Suprapubic skin (tissue), 3 donors: Measurements from ENCODE around the gene TMEM245.

ENCODE experiments used
- EP300 ChIP-seq: sonication (generic); formaldehyde crosslinking; IDR thresholded peaks from one replicate; pipeline ENCODE4 v1.6.1; 2017; ENCODE audit warnings: antibody characterized with exemption
- POLR2A ChIP-seq, 2 donors: fragments of 450-650 bp; IDR thresholded peaks; one replicate each; pipeline ENCODE4 v1.6.1; 2017; ENCODE audit warnings: antibody characterized with exemption in 2 of 2, mild to moderate bottlenecking in 2 of 2, moderate library complexity in 2 of 2
- TF ChIP-seq, protein P1 (sequence below), 2 donors: fragments of 200-600 bp in 1 of 2; fragments of 450-650 bp in 1 of 2; sonication (generic) in 1 of 2; IDR thresholded peaks; one replicate each; pipeline ENCODE4 v1.5.1; 2016 to 2019; ENCODE audit warnings: antibody characterized with exemption in 2 of 2, mild to moderate bottlenecking in 1 of 2, moderate library complexity in 1 of 2

DNA sequence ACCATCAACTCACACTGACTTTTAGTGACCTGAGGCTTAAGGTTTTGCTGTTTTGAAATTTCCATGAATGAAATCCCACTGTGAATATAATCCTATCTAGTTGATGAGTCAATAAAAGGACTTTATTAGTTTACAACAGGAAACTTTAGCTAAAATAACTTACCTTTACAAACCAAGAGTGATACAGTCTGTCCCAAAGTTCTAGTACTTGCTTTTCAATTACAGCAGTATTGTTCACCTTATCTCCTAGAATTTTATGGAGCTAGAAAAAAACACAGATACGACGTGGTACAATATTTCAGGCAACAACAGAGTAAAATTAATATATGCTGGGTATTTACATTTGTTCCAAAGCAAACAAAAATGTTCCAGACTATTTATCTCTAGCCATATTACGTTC lies 59.6 kb downstream of the TMEM245 start:
- TF ChIP-seq, protein P1, sequence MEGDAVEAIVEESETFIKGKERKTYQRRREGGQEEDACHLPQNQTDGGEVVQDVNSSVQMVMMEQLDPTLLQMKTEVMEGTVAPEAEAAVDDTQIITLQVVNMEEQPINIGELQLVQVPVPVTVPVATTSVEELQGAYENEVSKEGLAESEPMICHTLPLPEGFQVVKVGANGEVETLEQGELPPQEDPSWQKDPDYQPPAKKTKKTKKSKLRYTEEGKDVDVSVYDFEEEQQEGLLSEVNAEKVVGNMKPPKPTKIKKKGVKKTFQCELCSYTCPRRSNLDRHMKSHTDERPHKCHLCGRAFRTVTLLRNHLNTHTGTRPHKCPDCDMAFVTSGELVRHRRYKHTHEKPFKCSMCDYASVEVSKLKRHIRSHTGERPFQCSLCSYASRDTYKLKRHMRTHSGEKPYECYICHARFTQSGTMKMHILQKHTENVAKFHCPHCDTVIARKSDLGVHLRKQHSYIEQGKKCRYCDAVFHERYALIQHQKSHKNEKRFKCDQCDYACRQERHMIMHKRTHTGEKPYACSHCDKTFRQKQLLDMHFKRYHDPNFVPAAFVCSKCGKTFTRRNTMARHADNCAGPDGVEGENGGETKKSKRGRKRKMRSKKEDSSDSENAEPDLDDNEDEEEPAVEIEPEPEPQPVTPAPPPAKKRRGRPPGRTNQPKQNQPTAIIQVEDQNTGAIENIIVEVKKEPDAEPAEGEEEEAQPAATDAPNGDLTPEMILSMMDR (IDR thresholded peaks at IDR 0.05), result no peak
- no peak for TF ChIP-seq EP300
- TF ChIP-seq POLR2A (IDR thresholded peaks at IDR 0.05), result no peak
